Subcutaneous adipose tissue (tissue), 4 donors: ENCODE results near the gene UBE2I. TPM values are rescaled to one million over a fixed set of nuclear protein-coding genes. Genes with fewer than 3 reads are reported as not detected.

Experiments used
- CTCF ChIP-seq: fragments of 450-650 bp; IDR thresholded peaks from one replicate; pipeline ENCODE4 v1.5.1; 2016; ENCODE audit warnings: low read depth, mild to moderate bottlenecking, control low read depth, antibody characterized with exemption, moderate library complexity
- total RNA-seq, 4 donors: library from RNA; depleted of rRNA; stranded (reverse); fragments of >200 nt; gene quantifications; one replicate each; pipeline ENCODE4 v1.1.0, GENCODE V29; 2016

Gene UBE2I
- total RNA-seq, 4 donors from 2014 or later: 41.1 to 102 (median 55.9) TPM

- no peak for TF ChIP-seq CTCF
Measured at GRCh38 chr16:1279945-1280589, 29.4 kb upstream of the UBE2I start.

- no peak for TF ChIP-seq CTCF
Measured at GRCh38 chr16:1280783-1281182, 28.7 kb upstream of the UBE2I start.

GRCh38 chr16:1281517-1281916, 27.9 kb upstream of the UBE2I start:
- no peak for TF ChIP-seq CTCF

- no peak for TF ChIP-seq CTCF
Measured at GRCh38 chr16:1282324-1282973, 27.0 kb upstream of the UBE2I start.

- TF ChIP-seq CTCF: no peak
Measured at GRCh38 chr16:1283296-1283695, 26.1 kb upstream of the UBE2I start.

- no peak for TF ChIP-seq CTCF
Measured at GRCh38 chr16:1283996-1284616, 25.3 kb upstream of the UBE2I start.

GRCh38 chr16:1285669-1286512, 23.5 kb upstream of the UBE2I start:
- TF ChIP-seq CTCF: no peak
